Ovary (tissue), 9 donors: ENCODE measurements around the gene THADA. TPM values are rescaled to one million over a fixed set of nuclear protein-coding genes. Genes with fewer than 3 reads are reported as not detected.
A peak's percentile ranks its signal among the peaks of the same experiment; 100 is the strongest.

Experiments
- DNase-seq, 5 donors: peaks; one replicate each; pipeline ENCODE4 v3.0.0-alpha.2; 2019 to 2020
- H3K27ac ChIP-seq, 2 donors: fragments of 200-600 bp; one replicate each; pipeline versions ENCODE4 v1.5.1 to v1.8.0; 2019 to 2022
- H3K27me3 ChIP-seq: fragments of 200-600 bp; one replicate; pipeline ENCODE4 v1.8.0; 2022
- H3K36me3 ChIP-seq: fragments of 200-600 bp; sonication (generic); one replicate; pipeline ENCODE4 v1.5.1; 2019
- H3K4me1 ChIP-seq: one replicate; pipeline ENCODE4 v1.8.1; 2013; ENCODE audit warnings: mild to moderate bottlenecking, moderate library complexity; ENCODE audit not compliant: insufficient read depth
- H3K4me3 ChIP-seq: fragments of 200-600 bp; sonication (generic); one replicate; pipeline ENCODE4 v1.5.1; 2017
- H3K9me3 ChIP-seq, 2 donors: fragments of 200-600 bp in 1 of 2; sonication (generic) in 1 of 2; one replicate each; pipeline versions ENCODE4 v1.5.1 to v1.8.1; 2013 to 2019; ENCODE audit warnings: mild to moderate bottlenecking in 1 of 2, moderate library complexity in 1 of 2
- EP300 ChIP-seq: sonication (generic); formaldehyde crosslinking; IDR thresholded peaks from one replicate; pipeline ENCODE4 v1.6.1; 2017; ENCODE audit warnings: antibody characterized with exemption
- POLR2A ChIP-seq: fragments of 450-650 bp; IDR thresholded peaks from one replicate; pipeline ENCODE4 v1.6.1; 2017; ENCODE audit warnings: antibody characterized with exemption, mild to moderate bottlenecking, moderate library complexity
- WGBS, 3 donors: extraction: QIAGEN DNeasy Blood & Tissue Kit in 1 of 3; methylation state at CpG; one replicate each; pipeline versions ENCODE4 v1.1.5 to v1.1.7; 2013 to 2017; 5-methylcytosine and 5-hydroxymethylcytosine counted together
- intact Hi-C, 4 donors: fragments of 100-400 bp; cut with DNase I; formaldehyde crosslinking; loops; one replicate each; pipeline versions ENCODE4 v1.11.0 to v1.15.1; 2022 to 2023
- polyA plus RNA-seq, 2 donors: library from polyadenylated mRNA; stranded (reverse); fragments of 200-250 nt in 1 of 2; fragments of 350-450 nt in 1 of 2; fragmentation: Illumina TruSeq in 1 of 2; extraction: RNeasy Lipid Tissue Mini Kit (QIAGEN cat#74804) in 1 of 2; gene quantifications; one replicate each; pipeline ENCODE4 v1.2.3, GENCODE V29; 2013 to 2014
- total RNA-seq, 7 donors: library from RNA; depleted of rRNA in 2 of 7; stranded (reverse); fragments of >200 nt in 2 of 7; fragmentation: NEBNext Ultra II Directional in 3 of 7; extraction: Animal tissue kit (Norgen Biotek cat#: 25700) in 3 of 7; gene quantifications; one replicate each; pipeline versions ENCODE4 v1.1.0 to v1.2.4, GENCODE V29; 2016 to 2023
- TF ChIP-seq, protein P1 (sequence below), 3 donors: fragments of 450-650 bp in 2 of 3; fragments of 200-600 bp in 1 of 3; IDR thresholded peaks; one replicate each; pipeline versions ENCODE4 v1.5.1 to v1.8.0; 2016 to 2022; ENCODE audit warnings: antibody characterized with exemption in 3 of 3, mild to moderate bottlenecking in 1 of 3
- donor health status: DM: no; HTN: no; CAD: no; lungs with moderate emphysema.
- donor health status: DM: no; HTN: no; CAD: no.
- donor health status: Bipolar disorder and iron deficiency.
- donor health status: DM: yes; HTN: yes; CAD: no.
- donor health status: DM: no; HTN: no; CAD: no.
- donor health status: DM: yes; HTN: yes; CAD: no.

THADA gene
- total and polyA plus RNA-seq, 9 donors, result 14.0 to 46.8 (median 28.6) TPM

DNA sequence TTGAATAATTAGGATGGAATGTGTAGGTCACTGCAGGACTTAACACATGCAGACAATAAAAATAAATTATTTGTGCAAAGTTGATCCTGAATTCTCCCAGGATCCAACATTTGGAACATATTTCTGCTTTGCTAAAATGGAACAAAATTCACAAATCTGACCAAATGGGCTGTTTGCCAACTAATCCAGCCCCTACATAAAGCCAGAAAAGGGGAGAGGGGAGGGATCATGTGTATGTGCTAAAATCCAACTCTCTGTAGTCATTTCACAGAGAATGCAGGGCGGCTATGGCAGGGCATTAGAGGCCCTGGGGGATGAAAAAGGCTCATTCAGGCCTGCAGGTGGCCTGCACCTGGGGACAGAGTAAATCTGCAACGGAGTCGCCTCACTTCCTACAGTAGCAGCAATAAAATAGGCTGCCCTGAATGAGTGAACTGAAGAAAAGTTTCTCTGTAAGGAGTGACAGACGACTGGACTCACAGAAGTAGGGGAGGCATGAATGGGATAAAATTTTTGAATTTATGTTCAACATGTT is 365.4 kb downstream of the THADA start:
- intact Hi-C loops, result loop anchor here in 2 of 4 donors (5.0 to 10.0 kb wide), 4 partner anchors 252 to 403 kb away; no protein-coding TSS in a partner anchor
- no peak for TF ChIP-seq POLR2A
- no peak for TF ChIP-seq EP300
- TF ChIP-seq, protein P1, sequence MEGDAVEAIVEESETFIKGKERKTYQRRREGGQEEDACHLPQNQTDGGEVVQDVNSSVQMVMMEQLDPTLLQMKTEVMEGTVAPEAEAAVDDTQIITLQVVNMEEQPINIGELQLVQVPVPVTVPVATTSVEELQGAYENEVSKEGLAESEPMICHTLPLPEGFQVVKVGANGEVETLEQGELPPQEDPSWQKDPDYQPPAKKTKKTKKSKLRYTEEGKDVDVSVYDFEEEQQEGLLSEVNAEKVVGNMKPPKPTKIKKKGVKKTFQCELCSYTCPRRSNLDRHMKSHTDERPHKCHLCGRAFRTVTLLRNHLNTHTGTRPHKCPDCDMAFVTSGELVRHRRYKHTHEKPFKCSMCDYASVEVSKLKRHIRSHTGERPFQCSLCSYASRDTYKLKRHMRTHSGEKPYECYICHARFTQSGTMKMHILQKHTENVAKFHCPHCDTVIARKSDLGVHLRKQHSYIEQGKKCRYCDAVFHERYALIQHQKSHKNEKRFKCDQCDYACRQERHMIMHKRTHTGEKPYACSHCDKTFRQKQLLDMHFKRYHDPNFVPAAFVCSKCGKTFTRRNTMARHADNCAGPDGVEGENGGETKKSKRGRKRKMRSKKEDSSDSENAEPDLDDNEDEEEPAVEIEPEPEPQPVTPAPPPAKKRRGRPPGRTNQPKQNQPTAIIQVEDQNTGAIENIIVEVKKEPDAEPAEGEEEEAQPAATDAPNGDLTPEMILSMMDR (IDR thresholded peaks at IDR 0.05), result no peak

DNA sequence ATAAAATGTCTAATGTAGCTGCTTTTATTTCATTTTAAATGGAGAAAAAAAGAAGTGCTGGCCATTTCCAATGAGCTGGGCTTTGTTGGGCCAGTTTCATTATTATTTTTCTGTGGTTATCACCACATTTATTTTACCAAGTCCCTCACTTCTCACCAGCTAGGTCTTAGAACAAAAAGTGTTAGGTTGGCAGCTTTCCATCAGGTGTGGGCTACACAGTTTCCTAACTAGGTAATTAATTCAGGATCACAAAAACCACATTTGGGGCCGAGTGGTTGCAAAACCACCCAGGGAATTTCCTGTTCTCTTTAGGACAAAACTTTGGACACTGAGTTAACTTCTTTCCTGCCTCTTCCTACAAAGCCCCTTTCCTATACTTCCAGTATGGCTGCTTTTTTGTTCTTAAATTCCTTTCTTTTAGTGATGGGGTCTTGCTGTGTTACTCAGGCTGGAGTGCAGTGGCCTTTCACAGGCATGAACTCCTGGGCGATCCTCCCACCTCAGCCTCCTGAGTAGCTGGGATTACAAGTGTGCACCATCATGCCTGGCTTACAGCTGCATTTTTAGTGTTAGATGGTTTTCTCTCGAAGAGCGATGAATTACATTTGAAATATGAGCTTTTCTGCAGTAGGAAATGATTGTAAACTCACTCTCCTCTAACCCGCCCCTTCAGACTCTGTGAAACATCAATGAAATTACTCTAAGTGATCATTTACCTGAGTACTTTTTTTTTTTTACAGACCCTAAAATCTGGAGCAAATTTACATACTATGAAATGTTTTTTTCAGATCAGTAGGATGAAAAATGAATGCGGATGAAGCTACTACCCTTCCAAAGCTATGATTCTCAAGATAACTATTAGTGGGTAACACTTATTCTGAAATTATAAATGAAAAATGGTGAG is 366.8 kb downstream of the THADA start:
- intact Hi-C loops, result loop anchor here (5.0 to 10.0 kb wide), 10 partner anchors 76 to 402 kb away; no protein-coding TSS in a partner anchor
- TF ChIP-seq POLR2A (no peak), EP300 (no peak)
- TF ChIP-seq, protein P1 (IDR thresholded peaks at IDR 0.05), result no peak
- Histone ChIP-seq H3K27me3 (no peaks in the 10 kb centered on the region), H3K4me1 (peaks cover 16% of the 10 kb centered on the region), H3K36me3 (no peaks in the 10 kb centered on the region), H3K27ac (peak overlapping the region in 1 of 2 donors; percentile 90), H3K9me3 (no peaks in the 10 kb centered on the region), H3K4me3 (no peak overlapping the region)
- WGBS, 3 donors, result 32 to 41% (median 36%) methylated on average over 6 of the region's 6 CpGs
- no peak for DNase-seq

More for the DNA sequence above, 365.4 kb downstream of the THADA start:
- no peaks in the 10 kb centered on the region for H3K9me3 ChIP-seq
- H3K36me3 ChIP-seq, result no peaks in the 10 kb centered on the region
- no peak for DNase-seq
- WGBS, 3 donors, result 84 to 86% (median 84%) methylated on average over 4 of the region's 4 CpGs
- H3K27ac ChIP-seq, result no peak overlapping the region
- peaks cover 16% of the 10 kb centered on the region for H3K4me1 ChIP-seq
- no peak overlapping the region for H3K4me3 ChIP-seq
- H3K27me3 ChIP-seq, result no peaks in the 10 kb centered on the region

DNA sequence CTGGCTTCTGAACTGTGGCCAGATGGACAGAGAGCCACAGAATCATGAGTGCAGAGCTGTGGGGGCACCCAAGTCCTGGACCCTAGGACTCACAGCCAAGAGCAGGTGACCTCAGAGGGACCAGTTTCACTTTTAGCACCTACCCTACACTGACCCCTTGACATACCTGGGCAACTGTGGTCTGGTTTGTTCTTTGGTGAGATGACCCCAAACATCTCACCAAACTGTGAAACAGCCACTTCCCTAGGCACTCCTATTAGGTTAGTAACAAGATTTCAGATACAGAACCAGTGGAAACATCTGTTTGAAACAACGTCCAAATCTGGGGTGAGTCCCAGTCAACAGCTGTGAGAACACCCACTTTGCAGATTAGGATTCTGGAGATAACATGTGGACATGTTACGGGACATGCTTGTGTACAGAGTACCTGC is 367.5 kb downstream of the THADA start:
- no peaks in the 10 kb centered on the region for H3K36me3 ChIP-seq
- TF ChIP-seq POLR2A (no peak), EP300 (no peak)
- TF ChIP-seq, protein P1 (IDR thresholded peaks at IDR 0.05), result no peak
- peaks cover 16% of the 10 kb centered on the region for H3K4me1 ChIP-seq
- H3K4me3 ChIP-seq, result no peak overlapping the region
- peak in 1 of 5 donors; percentile 46 for DNase-seq
- H3K27ac ChIP-seq, result peak overlapping the region; percentile 62 to 90
- H3K27me3 ChIP-seq, result no peaks in the 10 kb centered on the region
- no peaks in the 10 kb centered on the region for H3K9me3 ChIP-seq
- WGBS, 3 donors, result 19 to 23% (median 20%) methylated on average over 2 of the region's 2 CpGs
- intact Hi-C loops, result loop anchor here (5.0 to 10.0 kb wide), 10 partner anchors 76 to 401 kb away; no protein-coding TSS in a partner anchor

DNA sequence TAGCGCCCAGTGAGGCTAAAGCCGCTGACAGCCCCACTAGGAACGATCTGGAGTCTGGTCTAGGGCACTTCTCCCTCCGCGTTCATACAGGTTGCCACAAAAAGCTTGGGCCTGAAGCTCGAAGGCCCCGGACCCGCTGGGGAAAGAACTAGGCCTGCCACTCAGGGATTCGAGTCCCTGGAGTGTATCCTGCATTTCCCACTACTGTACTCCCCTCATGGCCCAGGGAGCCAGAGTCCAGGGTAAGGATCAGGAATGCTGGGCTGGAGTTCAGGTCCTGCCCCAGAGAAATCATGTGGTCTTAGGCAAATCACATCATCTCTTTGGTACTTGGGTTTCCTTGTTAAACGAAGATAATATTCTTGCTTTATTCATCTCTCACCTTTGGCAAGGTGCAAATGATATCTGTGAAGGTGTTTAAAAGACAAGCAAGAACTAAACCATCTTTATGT is 368.0 kb downstream of the THADA start:
- Histone ChIP-seq H3K9me3 (no peaks in the 10 kb centered on the region), H3K27me3 (no peaks in the 10 kb centered on the region), H3K27ac (peak overlapping the region; percentile 62 to 90), H3K4me1 (peaks cover 16% of the 10 kb centered on the region), H3K36me3 (no peaks in the 10 kb centered on the region), H3K4me3 (peak overlapping the region; percentile 84)
- 3 to 10% (median 8%) methylated on average over 10 of the region's 10 CpGs for WGBS, 3 donors
- intact Hi-C loops, result loop anchor here (5.0 to 10.0 kb wide), 10 partner anchors 77 to 401 kb away; no protein-coding TSS in a partner anchor
- DNase-seq, result no peak
- no peak for TF ChIP-seq EP300
- TF ChIP-seq, protein P1 (IDR thresholded peaks at IDR 0.05), result peak in 2 of 3 donors; percentile 2 to 4
- no peak for TF ChIP-seq POLR2A
